Erythroblast (primary cell): ENCODE results near the gene ST6GAL2.

Experiments used
- DNase-seq, 2 experiments: peaks; one replicate each; lab custom pipeline; 2025; lab: John Stamatoyannopoulos, UW
- GATA1 ChIP-seq: IDR thresholded peaks from 2 replicates; pipeline ENCODE4 v1.6.1; 2011; ENCODE audit warnings: low read depth, mild to moderate bottlenecking, control low read depth, low read length, moderate library complexity
- POLR2A ChIP-seq: IDR thresholded peaks from 2 replicates; pipeline ENCODE4 v1.6.1; 2011; ENCODE audit warnings: mild to moderate bottlenecking, low read length

ST6GAL2 gene

DNA sequence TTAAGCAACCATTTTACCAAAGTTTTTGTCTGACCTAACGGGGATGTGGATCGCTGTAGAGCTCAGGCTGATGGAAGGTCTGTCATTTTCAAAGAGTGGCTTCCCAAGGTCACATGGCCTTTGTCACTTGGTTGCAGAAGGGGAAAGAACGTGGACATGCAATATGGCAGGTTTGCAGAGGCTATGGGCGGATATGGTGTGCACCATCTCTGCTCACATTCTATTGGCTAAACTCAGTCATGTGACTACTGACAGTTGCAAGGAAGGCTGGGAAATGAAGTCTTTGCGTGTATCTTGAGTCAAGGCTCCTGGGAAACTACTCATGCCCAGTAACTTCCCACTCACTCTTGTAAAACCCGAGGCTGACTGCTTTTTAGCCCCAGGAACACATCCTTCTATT is 96.8 kb downstream of the ST6GAL2 start:
- no peak for TF ChIP-seq POLR2A
- TF ChIP-seq GATA1 = no peak

DNA sequence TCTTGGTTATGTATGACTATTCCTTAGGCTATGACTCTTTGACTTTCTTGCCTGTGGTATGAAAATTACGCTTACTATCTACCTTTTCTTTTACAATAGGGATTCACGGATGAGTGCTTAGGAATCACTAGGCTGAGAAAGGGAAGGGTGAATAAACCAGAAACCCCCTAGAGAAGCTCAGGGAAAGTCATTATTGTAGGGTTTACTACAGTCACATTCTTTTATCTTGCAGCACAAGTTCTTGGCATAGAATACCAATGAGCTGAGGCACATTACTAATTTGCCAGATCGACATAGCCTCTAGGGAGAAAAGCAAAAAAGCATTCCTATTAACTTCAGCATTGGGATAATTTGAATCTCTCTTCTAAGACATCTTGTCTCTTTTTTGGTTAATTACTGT is 103.3 kb downstream of the ST6GAL2 start:
- DNase-seq = no peak
- TF ChIP-seq GATA1 (no peak), POLR2A (no peak)

More for the DNA sequence above, 96.8 kb downstream of the ST6GAL2 start:
- DNase-seq = peak; percentile 8 to 16

DNA sequence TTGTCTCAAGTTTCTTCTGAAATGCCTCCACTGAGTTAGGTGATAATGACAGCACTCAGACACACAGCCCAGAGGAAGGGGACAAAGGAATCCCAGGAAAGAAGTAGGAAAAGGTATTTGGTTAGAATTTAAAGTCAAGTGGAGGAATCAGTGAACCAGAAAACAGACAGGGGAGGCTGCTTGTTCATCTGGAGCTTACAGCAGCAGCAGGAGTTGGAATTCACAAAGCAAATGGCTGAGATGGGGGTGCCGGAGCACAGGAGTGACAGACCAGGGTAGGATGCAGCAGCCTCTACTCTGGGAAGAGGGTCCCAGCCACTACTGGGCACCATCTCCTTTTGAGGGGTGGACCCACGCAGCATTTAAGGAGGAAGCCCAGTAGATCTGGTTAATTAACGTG is 104.8 kb downstream of the ST6GAL2 start:
- no peak for TF ChIP-seq POLR2A
- no peak for TF ChIP-seq GATA1
- no peak for DNase-seq

DNA sequence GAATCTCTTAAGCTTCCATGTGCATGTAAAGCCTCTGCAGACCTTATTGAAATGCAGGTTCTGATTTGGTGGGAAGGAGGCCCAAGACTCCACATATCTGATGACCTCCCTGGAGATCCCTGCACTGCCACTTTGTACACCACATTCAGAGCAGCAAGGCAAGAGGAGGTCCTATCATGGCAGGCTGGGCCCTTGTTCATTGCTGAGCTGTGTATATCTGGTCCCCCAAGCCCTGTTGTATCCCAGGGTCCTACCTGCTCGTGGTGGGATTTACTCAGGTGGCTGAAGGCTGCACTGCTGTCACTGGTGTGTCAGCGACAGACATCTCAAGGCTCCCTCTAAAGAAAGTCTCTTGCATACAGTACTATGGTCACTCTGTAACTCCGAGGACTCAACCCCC is 114.2 kb downstream of the ST6GAL2 start:
- TF ChIP-seq POLR2A = no peak
- TF ChIP-seq GATA1 = no peak
- no peak for DNase-seq

DNA sequence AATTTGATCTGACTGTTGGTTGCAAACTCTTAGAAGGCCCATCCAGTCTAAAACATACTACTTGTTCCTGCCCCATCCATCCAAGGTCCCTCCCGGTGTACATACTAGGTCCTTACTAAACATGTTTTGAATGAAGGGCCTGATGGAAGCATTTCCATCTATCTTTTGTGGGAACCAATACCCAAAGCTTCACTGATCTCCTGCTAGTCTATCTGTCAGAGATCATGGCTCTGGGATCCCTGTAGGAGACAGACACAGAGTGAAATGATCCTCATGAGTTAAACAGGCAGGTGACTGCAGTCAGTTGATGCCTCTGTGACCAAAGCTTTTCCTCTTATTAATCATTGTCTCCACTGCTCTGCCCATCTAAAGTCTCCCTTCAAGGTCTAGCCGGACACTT is 115.0 kb downstream of the ST6GAL2 start:
- DNase-seq = no peak
- TF ChIP-seq GATA1 (no peak), POLR2A (no peak)

DNA sequence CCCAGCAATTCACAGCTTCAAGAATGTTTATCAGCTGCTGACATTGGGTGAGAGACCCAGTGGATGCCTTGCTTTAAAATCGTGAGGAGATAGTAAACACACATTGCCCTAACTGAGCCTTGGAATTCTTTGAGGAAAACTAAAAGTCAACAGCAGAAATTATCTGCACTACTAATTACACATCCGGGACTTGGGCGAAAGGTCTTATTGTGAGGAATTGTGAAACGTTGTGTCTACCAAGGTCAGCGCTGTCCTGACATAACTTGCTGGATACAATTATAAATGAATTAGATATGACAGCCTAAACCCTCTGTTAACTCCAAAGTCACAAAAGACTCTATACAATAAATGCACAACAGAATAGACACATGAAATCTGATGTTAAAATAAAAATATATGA is 121.4 kb downstream of the ST6GAL2 start:
- no peak for DNase-seq
- TF ChIP-seq POLR2A = no peak
- TF ChIP-seq GATA1 = no peak

DNA sequence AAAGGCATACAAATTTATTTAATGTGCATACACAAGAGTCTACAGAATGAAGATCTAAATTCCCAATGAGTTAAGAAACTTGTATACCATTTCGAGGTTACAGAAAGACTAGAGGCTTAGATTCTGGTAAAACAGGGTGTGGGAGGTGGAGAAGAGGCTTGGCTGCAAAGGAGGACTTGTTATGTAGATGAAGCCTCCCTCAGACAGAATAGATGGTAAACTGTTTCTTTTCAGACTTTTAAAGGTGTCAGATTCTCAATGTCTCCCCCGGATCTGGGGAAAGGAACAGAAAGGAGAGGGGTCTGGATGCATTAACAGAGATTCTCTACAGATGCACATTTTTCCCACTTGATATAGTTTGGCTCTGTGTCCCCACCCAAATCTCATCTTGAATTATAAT is 126.0 kb downstream of the ST6GAL2 start:
- DNase-seq = no peak
- TF ChIP-seq GATA1 (no peak), POLR2A (no peak)

DNA sequence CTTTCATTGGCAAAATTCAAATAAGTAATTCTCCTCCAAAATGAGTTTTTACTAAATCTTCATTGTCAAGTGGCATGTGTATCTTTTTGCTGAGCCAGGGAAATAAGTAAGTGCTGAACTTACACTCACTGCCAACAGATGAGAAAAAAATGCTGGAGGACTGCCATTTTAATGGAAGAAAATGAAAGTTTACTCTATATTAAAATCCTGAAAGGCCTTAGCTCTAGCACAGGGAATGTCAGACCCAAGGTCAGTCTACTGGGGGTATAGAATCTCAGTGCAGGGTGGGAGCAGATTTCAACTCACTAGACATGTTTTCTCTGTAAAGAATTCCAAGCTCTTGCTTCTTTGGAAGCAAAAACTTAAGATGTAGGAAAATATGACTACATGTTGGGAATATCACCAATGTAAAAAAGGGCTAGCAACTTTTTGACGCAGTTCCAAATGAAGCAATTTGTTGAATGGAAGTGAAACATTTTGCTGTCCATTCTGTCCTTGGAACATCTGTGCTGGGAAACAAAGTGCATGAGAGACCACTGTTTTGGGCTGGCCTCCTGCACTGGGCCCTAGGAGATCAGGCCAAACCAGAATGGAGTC is 127.0 kb downstream of the ST6GAL2 start:
- no peak for DNase-seq
- TF ChIP-seq GATA1 = no peak
- no peak for TF ChIP-seq POLR2A
